GM18909 (cell line): ENCODE data around the gene GAB2.
A peak's percentile ranks its signal among the peaks of the same experiment; 100 is the strongest.
"Not testable (repeated sequence)": the region's sequence is repeated elsewhere in the genome, so short reads cannot be mapped to it uniquely, and the experiment has no call there.

ENCODE experiments used
- ATAC-seq: cut with Tn5 transposase; IDR thresholded peaks from one replicate; pipeline ENCODE4 v1.9.1; 2021; ENCODE audit warnings: mild to moderate bottlenecking; ENCODE audit not compliant: unreplicated experiment, poor library complexity

Gene GAB2

DNA sequence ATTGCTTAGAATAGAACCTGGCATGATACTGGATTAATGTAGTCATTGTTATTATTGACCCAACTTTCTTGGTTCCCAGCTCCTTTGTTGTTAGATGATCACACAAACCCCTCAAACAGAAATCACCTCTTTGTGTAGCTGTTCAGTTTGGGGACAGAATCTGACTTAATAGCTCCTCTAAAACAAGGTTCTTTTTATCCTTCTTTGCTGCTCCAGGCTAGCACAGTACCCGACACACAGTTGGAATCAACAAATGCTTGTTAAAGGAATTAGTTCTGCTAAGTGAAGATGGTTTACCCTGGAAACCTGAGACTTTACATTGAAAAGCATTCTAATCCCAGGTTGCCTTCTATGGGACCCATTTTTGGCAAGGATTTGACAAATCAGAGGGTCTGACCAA, 43.9 kb downstream of the GAB2 start:
- ATAC-seq = no peak

DNA sequence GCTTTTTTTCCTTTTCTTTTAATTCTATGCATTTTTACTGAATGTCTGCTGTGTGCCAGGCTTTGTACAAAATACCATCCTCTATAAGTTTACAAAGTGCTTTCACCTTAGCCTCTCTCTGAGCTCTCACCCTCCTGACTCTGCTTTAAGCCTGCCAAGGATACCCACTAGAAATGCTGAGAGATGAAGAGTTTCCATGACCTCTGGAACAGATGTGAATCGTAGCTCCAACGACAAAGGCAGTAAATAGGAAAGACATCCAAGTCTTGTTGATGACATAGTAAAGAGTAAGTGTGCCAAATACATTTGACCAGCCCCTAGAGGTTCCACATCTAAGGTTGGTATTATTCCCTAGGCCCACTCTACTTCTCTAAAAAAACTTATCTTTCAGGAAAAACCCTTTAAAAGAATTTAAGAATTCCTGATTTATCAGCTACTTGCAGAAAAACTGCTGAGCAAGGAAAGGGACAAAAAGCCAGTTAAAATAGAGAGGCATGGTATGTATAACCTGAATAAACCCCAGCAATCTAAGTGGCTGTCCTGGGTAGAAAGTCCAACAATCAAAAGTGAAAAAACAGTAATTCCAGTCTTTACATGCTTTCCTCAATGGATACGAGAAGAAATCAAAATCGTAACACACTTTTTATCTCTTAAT, 45.4 kb downstream of the GAB2 start:
- ATAC-seq = no peak

DNA sequence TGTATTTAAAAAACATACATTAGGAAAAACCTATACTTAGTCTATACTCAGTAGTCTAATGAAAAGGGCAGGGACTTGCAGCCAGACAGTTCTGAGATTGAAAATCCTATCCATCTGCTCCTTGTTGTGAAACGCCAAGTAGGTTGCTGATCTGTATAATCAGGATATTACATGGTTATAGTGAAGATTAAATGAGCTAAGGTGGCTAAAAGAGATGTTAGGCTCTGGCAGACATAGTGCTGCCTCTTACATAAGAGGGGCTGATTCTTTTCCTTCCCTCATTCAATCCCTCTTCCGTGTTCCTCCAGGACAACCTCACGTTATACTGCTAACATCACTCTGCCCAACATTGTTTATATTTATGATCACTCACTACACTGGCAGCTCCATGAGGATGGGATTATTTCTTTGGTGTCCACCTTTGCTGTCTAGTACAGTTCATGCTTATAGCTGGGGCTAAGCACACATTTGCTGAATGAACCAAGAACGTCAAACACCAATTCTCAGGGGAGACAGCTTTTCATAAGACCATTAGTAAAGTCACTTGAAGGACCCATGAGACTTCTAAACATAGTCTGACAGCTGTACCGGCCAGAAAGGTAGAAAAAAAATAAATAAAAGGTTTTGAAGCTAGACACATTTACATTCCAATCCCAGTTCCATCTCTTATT, 46.3 kb downstream of the GAB2 start:
- no peak for ATAC-seq

DNA sequence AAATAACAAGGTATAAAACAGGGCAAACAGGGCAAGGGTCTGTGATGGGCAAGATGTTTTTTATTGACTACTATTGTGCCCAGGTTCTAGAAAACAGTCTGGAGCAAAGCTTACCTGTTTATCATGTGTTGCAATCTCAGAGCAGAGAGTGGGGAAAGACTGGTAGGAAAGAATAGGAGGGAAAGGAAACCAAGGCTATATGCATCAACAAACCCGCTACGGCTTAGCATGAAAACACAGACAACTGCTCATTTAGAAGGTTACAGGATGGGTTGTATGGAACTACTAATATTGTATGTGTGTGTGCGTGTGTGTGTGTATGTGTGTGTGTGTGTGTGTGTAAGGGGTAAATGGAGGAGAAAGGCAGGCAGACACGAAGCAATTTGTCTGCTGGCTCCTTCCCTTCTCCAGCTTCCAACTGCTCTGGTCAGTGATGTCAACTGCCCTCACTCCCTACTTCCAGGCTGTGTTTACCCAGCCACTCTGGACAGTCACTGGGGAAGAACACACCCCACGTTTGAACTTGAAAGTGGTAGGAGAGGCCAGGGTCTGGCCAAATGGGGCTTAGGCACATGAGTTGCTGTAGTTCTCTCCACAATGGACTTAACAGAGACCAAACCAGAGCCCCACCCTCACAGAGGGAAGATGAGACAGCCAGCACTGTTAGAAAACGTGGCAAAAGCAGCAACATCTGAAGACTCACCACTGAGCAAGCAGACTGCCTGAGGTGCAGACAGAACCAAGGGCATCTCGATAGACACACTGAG, 47.0 kb downstream of the GAB2 start:
- no peak for ATAC-seq

DNA sequence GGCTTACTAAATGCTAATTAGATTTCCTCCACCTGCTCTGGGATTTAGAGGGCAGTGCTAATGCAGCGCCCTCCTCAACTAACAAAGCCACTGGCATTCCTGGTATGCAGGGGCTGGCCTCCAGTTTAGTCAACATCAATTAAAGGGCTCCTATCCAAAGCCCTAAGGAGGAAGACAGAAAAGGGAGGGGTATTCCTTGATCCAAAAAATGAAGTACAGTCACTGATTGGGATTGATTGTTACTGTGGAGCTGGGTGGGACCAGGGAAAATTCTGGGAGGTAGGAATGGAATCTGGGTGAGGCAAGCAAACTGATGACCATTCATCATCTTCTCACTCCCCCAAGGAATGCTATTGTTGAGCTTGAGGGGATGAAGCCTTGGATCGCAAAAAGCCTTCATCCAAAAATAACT, 52.2 kb downstream of the GAB2 start:
- ATAC-seq = no peak

DNA sequence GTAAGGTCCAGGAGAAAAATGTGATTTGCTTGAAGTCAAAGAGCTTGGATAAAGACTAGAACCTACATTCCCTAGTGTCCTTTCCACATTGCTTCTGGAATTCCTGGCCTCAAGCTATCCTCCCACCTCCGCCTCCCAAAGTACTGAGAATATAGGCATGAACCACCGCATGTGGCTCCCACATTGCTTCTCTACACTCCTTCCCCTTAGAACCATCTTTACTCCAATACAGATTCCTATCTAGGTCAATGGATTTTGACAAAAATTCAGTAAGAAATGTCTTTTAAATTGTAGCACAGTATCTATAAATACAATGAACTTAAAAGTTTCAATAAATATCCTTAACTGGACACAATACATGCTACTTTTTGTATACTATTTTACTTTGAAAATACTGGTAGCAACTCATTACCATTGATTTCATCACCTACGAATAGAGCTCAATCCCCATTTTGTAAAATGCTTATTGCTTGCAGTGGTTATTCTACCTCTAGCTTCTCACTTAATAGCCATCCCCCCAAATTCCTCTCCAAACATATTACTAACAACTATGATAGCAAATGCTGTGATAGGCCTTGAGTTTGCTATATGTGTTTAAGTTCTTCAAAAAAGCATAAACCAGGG, 53.4 kb downstream of the GAB2 start:
- ATAC-seq = no peak

DNA sequence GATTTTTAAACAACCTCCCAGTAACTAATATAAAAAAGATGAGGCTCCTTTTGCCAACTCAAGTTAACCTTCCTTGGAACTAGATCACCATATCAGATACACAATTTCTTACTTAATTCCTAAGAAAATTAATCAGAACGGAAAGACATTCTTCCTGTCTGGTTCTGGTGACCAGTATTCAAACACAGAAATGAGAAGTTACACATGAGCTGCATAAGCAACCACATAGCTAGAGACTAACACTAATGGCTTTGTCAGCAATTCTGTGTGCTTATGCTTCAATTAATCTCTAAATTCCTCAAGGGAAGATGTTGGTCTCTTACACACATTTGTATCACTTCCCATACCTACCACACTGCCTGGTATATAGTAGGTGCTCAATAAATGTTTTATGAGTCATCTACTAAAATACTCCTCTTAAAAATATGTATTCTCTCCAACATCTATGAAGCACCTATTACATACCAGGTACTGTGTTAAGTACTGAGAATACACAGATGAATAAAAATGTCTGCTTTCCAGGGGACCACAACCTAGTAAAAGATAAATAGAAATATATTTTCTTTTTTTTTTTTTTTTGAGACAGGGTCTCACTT, 54.5 kb downstream of the GAB2 start:
- ATAC-seq = no peak

DNA sequence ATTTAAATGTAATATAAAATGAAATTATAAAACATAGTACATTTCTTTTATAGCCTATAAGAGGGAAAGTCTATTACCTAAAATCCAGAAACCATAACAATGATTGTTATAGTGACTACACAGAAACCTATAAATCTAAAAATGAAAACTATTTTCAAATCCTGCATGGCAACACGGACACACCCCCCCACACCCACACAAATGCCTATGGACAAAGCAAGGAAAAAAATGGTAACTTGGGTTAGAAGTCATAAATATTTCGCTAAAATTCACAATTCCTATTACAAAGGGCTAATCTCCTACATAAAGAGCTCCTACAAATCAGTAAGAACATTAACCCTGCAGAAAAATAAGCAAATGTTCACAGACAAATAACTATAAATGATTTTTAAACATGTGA, 56.4 kb downstream of the GAB2 start:
- no peak for ATAC-seq

DNA sequence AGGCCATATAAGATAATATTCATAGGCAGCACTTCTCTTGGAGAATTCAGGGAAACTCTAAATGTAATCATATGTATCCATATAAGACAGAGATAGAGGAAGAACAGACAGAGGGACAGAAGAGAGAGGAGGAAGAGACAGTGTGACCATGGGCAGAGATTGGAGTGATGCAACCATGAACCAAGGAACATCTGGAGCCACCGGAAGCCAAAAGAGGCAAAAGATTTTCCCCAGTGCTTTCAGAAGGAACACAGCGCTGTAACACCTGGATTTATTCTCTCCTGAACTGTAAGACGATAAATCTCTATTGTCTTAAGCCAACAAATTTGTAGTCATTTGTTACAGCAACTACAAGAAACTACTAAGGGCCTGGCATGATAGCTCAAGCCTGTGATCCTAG, 57.7 kb downstream of the GAB2 start:
- no peak for ATAC-seq

DNA sequence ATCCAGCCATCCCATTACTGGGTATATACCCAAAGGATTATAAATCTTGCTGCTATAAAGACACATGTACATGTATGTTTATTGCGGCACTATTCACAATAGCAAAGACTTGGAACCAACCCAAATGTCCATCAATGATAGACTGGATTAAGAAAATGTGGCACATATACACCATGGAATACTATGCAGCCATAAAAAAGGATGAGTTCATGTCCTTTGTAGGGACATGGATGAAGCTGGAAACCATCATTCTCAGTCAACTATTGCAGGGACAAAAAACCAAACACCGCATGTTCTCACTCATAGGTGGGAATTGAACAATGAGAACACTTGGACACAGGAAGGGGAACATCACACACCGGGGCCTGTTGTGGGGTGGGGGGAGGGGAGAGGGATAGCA, 59.7 kb downstream of the GAB2 start:
- ATAC-seq = not testable (repeated sequence)

DNA sequence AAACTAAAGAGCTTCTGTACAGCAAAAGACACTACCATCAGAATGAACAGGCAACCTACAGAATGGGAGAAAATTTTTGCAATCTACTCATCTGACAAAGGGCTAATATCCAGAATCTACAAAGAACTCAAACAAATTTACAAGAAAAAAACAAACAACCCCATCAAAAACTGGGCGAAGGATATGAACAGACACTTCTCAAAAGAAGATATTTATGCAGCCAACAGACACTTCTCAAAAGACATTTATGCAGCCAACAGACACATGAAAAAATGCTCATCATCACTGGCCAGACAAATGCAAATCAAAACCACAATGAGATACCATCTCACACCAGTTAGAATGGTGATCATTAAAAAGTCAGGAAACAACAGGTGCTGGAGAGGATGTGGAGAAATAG, 60.2 kb downstream of the GAB2 start:
- not testable (repeated sequence) for ATAC-seq

DNA sequence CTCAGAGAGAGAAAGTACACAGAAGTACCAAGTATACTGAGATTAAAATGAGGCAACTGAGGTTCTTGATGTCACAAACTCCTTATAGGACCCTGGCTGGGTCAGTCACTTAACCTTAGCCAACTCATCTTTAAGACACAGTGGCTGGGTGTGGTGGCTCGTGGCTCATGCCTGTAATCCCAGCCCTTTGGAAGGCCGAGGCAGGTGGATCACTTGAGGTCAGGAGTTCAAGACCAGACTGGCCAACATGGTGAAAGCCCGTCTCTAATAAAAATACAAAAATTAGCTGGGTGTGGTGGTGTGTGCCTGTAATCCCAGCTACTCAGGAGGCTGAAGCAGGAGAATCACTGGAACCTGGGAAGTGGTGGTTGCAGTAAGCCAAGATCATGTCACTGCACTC, 61.9 kb downstream of the GAB2 start:
- not testable (repeated sequence) for ATAC-seq

DNA sequence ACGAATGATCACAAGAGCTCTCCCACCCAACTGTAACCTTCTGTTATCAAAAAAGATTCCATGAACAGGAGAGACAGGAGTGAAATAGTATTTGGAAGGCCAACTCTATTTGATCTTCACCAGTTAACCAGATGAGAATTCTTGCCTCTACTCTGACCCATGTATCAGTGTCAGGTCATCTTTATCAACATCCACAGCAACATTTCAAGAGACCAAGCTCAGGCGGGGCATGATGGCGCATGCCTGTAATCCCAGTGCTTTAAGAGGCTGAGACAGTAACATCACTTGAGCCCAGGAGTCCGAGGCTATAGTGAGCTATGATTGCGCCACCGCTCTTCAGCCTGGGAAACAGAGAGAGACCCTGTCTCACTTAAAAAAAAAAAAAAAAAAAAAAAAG, 62.3 kb downstream of the GAB2 start:
- ATAC-seq = no peak

DNA sequence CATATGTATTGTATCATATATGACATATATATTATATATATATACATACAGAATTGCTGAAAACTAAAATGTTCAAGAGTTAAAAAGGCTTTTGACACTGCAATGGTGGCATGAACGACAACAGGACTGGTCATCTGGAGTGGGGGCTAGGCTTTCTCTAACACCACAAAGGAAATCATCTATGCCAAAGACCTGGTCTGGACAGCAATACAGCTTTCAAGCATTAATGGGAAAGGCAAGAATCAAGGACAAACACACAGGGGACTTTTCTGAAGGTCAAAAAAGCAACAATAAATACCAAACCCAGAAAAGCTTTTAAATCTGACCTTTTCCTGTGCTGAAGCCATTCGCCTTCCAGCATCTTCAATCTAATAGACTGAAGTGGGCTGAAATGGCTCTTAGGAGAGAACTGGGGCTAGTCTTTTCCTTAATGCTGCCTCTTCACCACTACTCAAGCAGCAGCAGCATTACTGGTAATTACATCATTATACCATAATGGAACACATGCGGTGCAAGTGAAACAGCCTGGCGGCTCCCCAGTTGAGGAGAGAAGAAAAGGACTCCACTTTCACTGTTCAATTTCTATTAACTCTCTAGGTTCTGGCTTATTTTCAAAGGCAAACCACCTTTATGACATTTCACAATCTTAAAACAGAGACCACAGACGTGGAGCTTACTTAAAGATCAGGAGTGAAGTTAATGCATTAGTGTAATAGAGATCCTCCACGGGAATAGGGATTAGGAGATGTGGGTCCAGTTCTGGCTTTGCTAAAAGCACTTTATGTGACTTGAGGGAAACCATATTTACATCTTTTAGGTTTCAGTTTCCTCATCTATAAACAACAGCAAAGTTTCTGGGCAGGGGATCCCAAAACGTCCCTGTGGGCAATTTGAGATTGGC, 63.0 kb downstream of the GAB2 start:
- ATAC-seq = peak; percentile 56

DNA sequence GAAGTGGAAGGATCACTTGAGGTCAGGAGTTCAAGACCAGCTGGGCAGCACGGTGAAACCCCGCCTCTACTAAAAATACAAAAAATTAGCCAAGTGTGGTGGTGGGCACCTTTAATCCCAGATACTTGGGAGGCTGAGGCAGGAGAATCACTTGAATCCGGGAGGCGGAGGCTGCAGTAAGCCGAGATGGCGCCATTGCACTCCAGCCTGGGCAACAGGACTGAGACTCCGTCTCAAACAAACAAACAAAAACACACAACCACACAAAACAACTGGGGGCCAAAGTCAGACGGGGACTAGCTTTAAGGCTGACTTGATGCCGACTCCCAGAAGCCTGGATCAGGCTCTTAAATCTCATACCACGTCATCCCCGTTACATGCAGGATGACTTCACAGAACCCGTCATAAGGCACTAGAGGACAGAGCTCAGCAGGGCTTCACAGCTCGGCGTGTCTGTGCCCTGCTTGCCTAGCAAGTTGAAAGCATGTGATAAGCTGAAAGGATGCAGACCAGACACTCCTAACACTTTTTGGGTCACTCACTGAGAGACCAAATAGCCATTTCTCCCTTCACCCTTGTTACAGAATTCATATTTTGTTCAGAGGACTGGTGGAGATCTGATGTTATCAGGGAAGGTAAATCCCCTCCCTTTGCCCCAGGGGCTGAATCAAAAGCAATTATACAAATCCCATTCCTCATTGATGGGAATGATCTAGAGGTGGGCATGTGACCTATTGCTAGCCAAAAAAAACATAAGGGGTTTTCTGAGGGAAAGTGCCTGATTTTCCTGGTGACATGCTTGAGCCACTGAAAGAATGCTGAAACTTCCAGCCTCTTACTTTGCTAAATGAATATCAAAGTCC, 65.4 kb downstream of the GAB2 start:
- ATAC-seq = no peak

DNA sequence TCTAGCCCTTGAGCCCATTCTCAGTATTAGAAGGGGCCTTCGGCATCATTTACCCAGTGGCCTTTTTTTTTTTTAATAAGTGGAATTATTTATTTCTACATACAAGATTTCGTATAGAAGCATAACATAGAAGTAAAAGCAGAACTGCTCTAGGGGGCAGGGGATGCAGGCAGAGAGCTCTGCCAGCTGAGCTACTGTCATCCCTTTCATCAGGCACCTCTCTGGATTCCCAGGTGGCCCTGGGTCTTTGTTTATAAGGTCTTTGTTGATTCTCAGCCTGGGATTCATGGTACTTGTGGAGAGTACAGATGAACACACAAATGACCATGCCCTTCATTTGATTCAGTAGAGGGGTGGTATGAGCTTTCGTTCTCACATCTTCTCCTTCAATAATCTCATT, 66.4 kb downstream of the GAB2 start:
- no peak for ATAC-seq

DNA sequence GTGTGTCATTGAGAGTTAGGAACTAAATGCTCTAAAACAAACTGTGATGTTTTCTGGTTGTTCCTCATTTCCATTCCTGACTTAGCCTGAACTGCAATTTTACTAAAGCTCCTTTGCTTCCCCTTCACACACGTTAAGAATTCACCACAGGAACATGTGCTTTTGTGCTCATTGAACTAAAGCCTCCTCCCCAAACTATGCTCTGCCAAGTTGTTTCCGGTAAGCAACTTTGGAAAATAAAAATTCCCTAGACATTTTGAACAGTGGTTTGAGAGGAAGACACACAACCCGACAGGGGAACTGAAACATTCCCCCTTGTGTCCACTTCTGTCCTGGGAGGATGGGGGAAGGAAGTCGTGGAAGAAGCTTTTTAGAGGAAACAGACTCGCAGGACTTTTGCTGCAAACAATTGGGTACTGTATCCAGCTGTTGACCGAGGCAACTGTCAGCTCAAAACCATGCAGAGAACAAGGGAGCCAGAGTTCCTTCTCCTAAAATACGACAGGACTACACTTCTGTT, 66.9 kb downstream of the GAB2 start:
- no peak for ATAC-seq

DNA sequence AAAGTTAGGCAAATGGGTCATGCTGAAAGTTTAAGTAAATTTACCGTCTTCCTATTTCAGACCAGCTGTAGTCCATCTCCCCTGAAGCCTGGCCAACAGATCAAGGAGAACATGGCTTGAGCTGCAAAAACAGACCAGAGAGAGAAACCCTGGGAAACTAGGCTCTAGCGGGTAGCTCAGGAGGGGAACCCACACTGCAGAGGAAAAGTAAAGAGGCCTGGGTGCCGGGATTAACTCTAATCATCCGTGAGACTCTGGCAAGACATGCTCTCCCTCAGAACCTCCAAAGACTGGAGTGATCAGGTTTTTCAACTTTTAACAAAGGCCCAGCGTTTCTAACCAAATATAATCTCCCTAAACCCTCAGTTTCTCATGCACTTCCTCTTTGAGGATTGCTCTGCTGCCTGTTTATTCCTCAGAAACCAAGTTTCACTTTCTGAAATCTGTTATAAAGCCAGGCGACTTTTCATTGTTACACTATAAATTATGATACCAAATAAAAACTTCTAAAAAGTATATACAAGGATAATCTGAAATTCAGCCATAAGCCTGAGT, 67.5 kb downstream of the GAB2 start:
- ATAC-seq = no peak
